OCI-M2 (cell line): ENCODE measurements around the gene RASSF3.
"Not testable (repeated sequence)": the region's sequence is repeated elsewhere in the genome, so short reads cannot be mapped to it uniquely, and the experiment has no call there.

Experiments used
- DNase-seq: peaks from one replicate; lab custom pipeline; 2025; ENCODE audit not compliant: unreplicated experiment; lab: John Stamatoyannopoulos, UW

The RASSF3 gene

DNA sequence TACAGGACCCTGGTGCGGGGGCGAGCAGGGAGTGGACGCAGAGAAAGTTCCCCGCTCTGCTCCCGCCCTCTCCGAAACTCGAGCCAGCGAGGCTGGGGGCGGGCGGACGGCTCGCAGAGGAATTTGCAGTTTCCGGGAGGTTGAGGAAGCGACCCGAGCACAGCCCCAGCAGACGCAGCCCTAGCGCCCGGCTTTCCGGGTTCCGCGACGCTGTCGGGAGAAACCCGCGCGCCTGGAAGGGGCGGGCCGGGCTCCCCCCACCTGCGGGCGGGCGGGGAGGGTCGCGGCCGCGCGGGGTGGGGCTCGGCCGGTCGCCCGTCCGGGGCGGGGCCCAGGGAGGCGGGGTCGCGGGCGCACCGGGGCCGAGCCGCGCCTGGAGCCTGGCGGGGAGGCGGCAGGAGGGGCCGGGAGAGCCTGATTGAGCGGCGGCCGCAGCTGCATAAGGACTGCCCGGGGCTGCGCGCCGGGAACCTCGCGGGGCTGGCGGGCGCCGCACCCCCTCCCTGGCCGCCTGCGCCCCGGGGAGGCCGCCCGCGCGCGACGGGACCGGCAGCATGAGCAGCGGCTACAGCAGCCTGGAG lies at the start of gene RASSF3:
TSS of gene RASSF3 (plus strand) at position 417 of the 581 bp plus-strand sequence. CDS start at position 555, 138 bp downstream.
- no peak for DNase-seq

- DNase-seq = no peak
Observed at GRCh38 chr12:64561302-64562136, 48.8 kb upstream of the RASSF3 start.

- DNase-seq = no peak
Observed at GRCh38 chr12:64566122-64566521, 44.2 kb upstream of the RASSF3 start.

GRCh38 chr12:64566831-64567517 lies 43.3 kb upstream of the RASSF3 start:
- DNase-seq = no peak

DNA sequence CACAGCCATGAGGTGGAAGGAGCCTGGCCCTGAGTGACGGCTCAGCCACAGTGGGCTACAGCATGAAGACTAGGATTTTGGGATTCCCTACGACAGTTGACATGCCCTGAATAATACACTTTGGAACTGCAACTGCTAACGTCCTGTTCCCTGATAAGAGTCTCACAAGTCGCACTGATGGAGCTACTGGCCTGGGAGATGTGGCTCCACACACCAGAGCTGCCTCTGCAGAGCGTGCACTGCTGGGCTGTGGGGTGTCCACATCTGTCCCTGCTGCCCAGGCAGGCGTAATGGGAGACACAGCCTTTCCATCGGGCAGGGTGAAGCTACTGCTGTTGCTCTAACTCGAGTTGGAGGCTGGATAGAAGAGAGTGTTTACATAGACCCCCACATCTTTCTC lies 42.7 kb upstream of the RASSF3 start:
- DNase-seq = no peak

DNA sequence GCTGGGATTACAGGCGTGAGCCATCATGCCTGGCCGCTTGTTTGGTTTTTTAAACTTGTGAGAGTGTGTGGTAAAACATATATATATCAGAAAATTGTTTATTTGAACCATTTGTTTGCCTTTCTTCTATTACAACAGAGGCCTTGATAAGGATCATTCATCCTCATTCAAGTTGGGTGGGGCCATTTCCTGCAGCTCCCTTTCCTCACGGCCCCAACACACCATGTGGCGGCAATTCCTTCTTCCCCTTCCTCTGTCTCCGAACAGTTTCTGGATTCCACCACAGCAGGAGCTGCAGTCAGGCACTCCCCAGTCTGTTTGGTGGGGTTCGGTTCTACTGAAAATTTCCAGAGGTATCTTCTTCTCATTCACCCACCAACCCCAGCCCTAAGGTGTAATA lies 42.0 kb upstream of the RASSF3 start:
- no peak for DNase-seq

GRCh38 chr12:64569923-64570691 lies 40.2 kb upstream of the RASSF3 start:
- DNase-seq = no peak

- no peak for DNase-seq
Observed at GRCh38 chr12:64571411-64571810, 38.9 kb upstream of the RASSF3 start.

- no peak for DNase-seq
Observed at GRCh38 chr12:64572241-64572640, 38.1 kb upstream of the RASSF3 start.

DNA sequence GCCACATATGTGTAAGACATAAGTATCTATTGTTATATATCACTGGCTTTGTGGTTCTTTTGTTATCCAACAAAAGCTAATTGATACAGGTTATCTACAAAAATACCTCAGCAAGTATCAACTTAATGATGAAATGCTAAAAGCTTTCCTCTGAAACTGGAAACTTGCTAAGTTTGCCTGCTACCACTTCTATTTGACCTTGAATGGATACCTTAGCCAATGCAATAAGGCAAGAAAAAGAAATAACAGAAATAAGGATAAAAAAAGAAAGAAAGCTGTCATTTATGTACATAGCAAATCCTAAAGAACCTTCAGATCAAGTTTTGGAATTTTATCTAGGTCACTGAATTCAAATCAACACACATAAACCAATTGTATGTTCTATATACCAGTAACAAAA lies 35.5 kb upstream of the RASSF3 start:
- no peak for DNase-seq

DNA sequence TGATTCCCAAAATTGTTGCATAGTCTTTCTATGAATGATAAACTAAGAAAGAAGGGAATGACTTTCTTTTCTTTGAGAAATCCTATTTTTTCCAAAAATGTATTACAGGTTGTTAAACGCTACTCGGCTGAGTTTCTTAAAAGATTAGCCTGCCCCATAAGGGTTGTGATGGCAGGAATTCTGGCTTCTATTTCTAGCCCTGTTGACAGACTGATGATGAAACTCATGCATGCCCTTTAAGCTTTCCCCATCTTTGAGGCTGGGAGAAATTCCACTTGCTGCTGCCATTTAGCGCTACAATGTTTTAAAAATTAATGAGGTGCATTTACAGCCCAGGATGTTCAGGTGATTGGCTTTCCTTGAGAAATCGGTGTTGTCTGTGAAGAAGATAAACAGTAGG lies 33.2 kb upstream of the RASSF3 start:
- DNase-seq = no peak

DNA sequence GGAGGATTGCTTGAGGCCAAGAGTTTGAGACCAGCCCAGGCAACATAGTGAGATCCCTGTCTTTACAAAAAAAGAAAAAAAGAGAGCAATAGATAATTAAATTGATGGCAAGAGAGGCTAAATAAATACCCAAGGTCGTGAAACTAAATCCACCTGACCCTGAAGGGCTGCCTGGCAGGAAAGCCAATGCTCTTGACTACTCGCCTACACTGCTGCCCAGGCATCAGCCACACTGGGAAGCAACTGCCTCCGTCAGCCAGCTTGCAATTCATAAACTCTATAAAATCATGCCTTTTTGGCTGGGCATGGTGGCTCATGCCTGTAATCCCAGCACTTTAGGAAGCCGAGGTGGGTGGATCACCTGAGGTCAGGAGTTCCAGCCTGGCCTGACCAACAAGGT lies 31.7 kb upstream of the RASSF3 start:
- DNase-seq = no peak

GRCh38 chr12:64580681-64581080 lies 29.6 kb upstream of the RASSF3 start:
- no peak for DNase-seq

DNA sequence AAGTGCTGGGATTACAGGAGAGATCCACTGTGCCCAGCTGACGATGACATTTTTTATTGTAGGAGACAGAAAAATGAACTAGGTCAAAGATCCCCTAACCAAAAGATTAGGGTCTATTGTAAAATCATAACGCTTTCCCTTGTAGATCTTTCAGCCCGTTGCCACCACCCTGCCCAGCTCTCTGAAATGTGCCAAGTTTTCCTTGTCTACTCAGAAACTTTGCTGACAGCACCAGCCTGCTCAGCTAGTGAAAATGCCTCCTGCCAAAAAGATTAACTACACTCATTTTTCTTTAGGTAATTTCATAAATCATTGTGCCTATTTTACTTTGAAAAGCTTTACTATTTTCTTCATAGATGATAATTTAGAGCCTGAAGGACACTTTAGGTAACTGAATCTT lies 28.2 kb upstream of the RASSF3 start:
- no peak for DNase-seq

DNA sequence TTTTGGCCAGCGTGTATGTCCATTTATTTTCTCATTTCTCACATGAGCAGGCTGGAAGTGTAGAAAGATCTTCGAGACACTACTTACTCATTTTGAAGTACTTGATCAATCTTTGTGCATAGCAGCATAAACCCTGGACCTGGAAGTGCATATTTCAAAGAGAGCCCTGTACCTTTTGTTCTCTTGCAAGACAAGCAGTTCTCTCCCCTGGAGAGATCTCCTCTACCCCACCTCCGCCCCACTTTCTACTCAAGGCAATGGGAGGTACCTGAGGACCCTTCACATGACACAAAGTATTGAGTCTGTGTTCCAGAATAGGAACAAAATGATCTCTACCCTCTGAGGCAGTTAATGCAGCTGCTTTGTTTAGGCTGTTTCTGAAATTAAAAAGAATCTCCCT lies 27.4 kb upstream of the RASSF3 start:
- no peak for DNase-seq

DNA sequence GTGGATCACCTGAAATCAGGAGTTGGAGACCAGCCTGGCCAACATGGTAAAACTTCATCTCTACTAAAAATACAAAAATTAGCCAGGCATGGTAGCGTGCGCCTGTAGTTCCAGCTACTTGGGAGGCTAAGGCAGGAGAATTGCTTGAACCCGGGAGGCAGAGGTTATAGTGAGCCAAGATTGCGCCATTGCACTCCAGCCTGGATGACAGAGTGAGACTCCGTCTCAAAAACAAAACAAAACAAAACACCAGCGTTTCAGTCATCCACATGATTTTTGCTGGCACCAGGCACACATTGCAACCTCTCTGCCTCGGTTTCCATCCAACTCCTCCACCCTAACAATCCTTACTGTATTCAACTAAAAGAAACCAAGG lies 26.9 kb upstream of the RASSF3 start:
- DNase-seq = not testable (repeated sequence)

DNA sequence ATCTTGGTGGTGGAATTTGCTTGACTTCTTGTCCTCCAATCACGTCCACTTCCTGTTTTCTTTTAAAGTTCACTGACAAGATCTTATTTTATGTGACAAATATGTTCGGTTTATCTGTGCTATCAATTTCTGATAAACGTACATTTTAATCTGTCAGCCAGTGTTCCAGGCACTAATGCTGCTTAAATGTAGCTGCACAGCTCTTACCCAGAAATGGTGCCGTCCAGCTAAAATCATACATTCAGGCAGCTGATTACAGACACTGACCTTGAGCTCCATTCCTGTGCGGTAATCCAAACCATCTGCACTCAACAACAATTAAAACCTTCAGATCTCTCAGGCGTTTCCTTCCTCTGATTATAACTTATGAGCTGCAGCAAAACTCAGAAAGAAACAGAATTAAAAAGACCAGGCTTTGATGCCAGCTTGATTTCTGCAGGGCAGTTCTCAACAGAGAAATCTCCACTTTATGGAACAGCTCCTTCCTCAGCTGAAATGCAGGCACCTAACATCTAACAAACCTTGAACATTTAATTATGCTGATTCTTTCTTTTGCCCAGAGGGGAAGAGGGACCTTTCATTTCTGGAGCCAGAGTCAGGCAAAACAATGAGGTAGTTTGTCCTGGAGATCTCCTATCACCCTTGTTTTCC lies 26.4 kb upstream of the RASSF3 start:
- no peak for DNase-seq

- DNase-seq = no peak
Observed at GRCh38 chr12:64585104-64585503, 25.2 kb upstream of the RASSF3 start.

DNA sequence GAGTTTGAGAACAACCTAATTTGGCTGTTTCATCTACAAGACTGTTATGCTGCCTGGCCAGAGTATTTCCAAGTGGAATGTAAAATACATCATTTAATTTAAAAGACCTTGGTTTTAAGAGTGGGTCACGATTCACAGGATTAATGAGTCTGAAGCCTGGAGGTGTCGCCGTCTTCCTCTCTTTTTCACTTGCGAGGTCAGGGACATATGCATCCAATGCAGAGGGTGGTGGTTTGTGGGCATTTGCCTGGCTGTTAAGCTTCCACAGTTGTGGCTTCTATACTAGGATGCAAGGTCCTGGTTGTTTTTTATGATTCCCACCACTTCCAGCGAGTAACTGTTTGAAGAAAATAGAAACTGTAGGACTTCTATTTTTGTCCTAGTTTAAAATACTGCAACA lies 22.8 kb upstream of the RASSF3 start:
- no peak for DNase-seq

GRCh38 chr12:64590183-64590582 lies 20.1 kb upstream of the RASSF3 start:
- DNase-seq = no peak
